Liver (tissue), 9 donors: ENCODE data around the gene ANKRD11. TPM values are rescaled to one million over a fixed set of nuclear protein-coding genes. Genes with fewer than 3 reads are reported as not detected.
"Not testable (repeated sequence)": the region's sequence is repeated elsewhere in the genome, so short reads cannot be mapped to it uniquely, and the experiment has no call there.

ENCODE experiments used
- DNase-seq: peaks from one replicate; pipeline ENCODE4 v3.0.0-alpha.2; 2017; ENCODE audit warnings: low spot score
- H3K27ac ChIP-seq, 2 donors: one replicate each; pipeline ENCODE4 v1.7.0; 2013; ENCODE audit warnings: inconsistent platforms in 2 of 2, low read length in 2 of 2, control low read depth in 1 of 2, low read depth in 1 of 2, mild to moderate bottlenecking in 1 of 2
- H3K27me3 ChIP-seq, 4 donors: one replicate each; pipeline versions ENCODE4 v1.6.1 to v1.7.0; 2013; ENCODE audit warnings: low read length in 3 of 4, inconsistent platforms in 1 of 4, mild to moderate bottlenecking in 1 of 4, moderate library complexity in 1 of 4; ENCODE audit not compliant: control insufficient read depth in 4 of 4, insufficient read depth in 4 of 4
- H3K36me3 ChIP-seq, 4 donors: one replicate each; pipeline versions ENCODE4 v1.6.1 to v1.7.0; 2013; ENCODE audit warnings: low read length in 3 of 4, mild to moderate bottlenecking in 3 of 4, low read depth in 1 of 4, moderate library complexity in 1 of 4; ENCODE audit not compliant: control insufficient read depth in 4 of 4, insufficient read depth in 3 of 4
- H3K4me1 ChIP-seq, 4 donors: one replicate each; pipeline versions ENCODE4 v1.6.1 to v1.7.0; 2013; ENCODE audit warnings: low read length in 3 of 4, mild to moderate bottlenecking in 3 of 4, moderate library complexity in 1 of 4; ENCODE audit not compliant: control insufficient read depth in 4 of 4, insufficient read depth in 4 of 4
- H3K4me3 ChIP-seq, 3 donors: one replicate each; pipeline versions ENCODE4 v1.6.1 to v1.7.0; 2013; ENCODE audit warnings: low read length in 3 of 3, control low read depth in 1 of 3, low read depth in 1 of 3, mild to moderate bottlenecking in 1 of 3
- H3K9ac ChIP-seq, 2 donors: one replicate each; pipeline ENCODE4 v1.7.0; 2013; ENCODE audit warnings: low read length in 2 of 2, mild to moderate bottlenecking in 2 of 2, moderate library complexity in 2 of 2, control low read depth in 1 of 2, low read depth in 1 of 2
- H3K9me3 ChIP-seq, 4 donors: one replicate each; pipeline versions ENCODE4 v1.6.1 to v1.7.0; 2013; ENCODE audit warnings: low read length in 3 of 4; ENCODE audit not compliant: control insufficient read depth in 4 of 4
- ATF3 ChIP-seq: IDR thresholded peaks from 2 replicates; pipeline ENCODE4 v1.6.1; 2016; ENCODE audit warnings: antibody characterized with exemption
- EGR1 ChIP-seq, 2 donors: IDR thresholded peaks; 2 replicates each; pipeline ENCODE4 v1.6.1; 2016 to 2018; ENCODE audit warnings: antibody characterized with exemption in 2 of 2, low read depth in 2 of 2
- FOXA1 ChIP-seq: IDR thresholded peaks from 2 replicates; pipeline ENCODE4 v1.6.1; 2016; ENCODE audit warnings: antibody characterized with exemption
- GABPA ChIP-seq, 2 donors: IDR thresholded peaks in 1 of 2; conservative IDR thresholded peaks in 1 of 2; 2 replicates each; pipeline ENCODE4 v1.6.1; 2016; ENCODE audit warnings: antibody characterized with exemption in 2 of 2, mild to moderate bottlenecking in 1 of 2, moderate library complexity in 1 of 2
- SP1 ChIP-seq: IDR thresholded peaks from 2 replicates; pipeline ENCODE4 v1.6.1; 2018; ENCODE audit warnings: antibody characterized with exemption, mild to moderate bottlenecking
- TAF1 ChIP-seq: conservative IDR thresholded peaks from 2 replicates; pipeline ENCODE4 v1.6.1; 2016; ENCODE audit warnings: antibody characterized with exemption, mild to moderate bottlenecking
- YY1 ChIP-seq: IDR thresholded peaks from 2 replicates; pipeline ENCODE4 v1.6.1; 2016; ENCODE audit warnings: antibody characterized with exemption, mild to moderate bottlenecking
- WGBS: extraction: QIAGEN DNeasy Blood & Tissue Kit; methylation state at CpG from one replicate; pipeline ENCODE4 v1.1.7; 2013; 5-methylcytosine and 5-hydroxymethylcytosine counted together
- polyA plus RNA-seq, 2 donors: library from polyadenylated mRNA; stranded (reverse) in 1 of 2; unstranded in 1 of 2; fragments of 200-250 nt in 1 of 2; fragments of >200 nt in 1 of 2; fragmentation: Nextera tagmentation in 1 of 2; extraction: Ambion mirVana in 1 of 2; gene quantifications; one replicate each; pipeline versions ENCODE4 v1.2.1 to v1.2.3, GENCODE V29; 2013 to 2015
- total RNA-seq, 2 donors: library from RNA; depleted of rRNA; stranded (reverse); fragments of >200 nt; gene quantifications; one replicate each; pipeline ENCODE4 v1.2.3, GENCODE V29; 2014
- donor health status: healthy.
- donor health status: healthy.
- donor health status: healthy.
- donor health status: healthy.
- donor health status: healthy.

Gene ANKRD11
- total and polyA plus RNA-seq, 4 donors, result 16.3 to 55.1 (median 28.0) TPM

- no peaks in the 10 kb centered on the region for H3K9me3 ChIP-seq
- no peak for DNase-seq
- H3K4me1 ChIP-seq, result peaks cover 0 to 9% (median 5%) of the 10 kb centered on the region in 4 donors
- H3K27ac ChIP-seq, result no peak overlapping the region
- H3K9ac ChIP-seq, result no peak overlapping the region
- 83% methylated on average over 21 of the region's 21 CpGs for WGBS
- H3K4me3 ChIP-seq, result no peak overlapping the region
- H3K36me3 ChIP-seq, result peaks cover 6 to 26% (median 19%) of the 10 kb centered on the region in 4 donors
- H3K27me3 ChIP-seq, result no peaks in the 10 kb centered on the region
- TF ChIP-seq GABPA (IDR thresholded peaks at IDR 0.05 in 1 of 2, conservative IDR thresholded peaks at IDR 0.05 in 1 of 2) (no peak), FOXA1 (no peak)
These were observed 189.9 kb downstream of the ANKRD11 start for GRCh38 chr16:89300311-89300975.

DNA sequence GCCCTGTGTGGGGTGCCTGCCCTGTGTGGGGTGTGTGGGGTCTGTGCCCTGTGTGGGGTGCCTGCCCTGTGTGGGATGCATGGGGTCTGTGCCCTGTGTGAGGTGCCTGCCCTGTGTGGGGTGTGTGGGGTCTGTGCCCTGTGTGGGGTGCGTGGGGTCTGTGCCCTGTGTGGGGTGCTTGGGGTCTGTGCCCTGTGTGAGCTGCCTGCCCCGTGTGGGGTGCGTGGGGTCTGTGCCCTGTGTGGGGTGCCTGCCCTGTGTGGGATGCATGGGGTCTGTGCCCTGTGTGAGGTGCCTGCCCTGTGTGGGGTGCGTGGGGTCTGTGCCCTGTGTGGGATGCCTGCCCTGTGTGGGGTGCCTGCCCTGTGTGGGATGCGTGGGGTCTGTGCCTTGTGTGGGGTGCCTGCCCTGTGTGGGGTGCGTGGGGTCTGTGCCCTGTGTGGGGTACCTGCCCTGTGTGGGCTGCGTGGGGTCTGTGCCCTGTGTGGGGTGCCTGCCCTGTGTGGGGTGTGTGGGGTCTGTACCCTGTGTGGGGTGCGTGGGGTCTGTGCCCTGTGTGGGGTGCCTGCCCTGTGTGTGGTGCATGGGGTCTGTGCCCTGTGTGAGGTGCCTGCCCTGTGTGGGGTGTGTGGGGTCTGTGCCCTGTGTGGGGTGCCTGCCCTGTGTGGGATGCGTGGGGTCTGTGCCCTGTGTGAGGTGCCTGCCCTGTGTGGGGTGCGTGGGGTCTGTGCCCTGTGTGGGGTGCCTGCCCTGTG is 190.8 kb downstream of the ANKRD11 start:
- DNase-seq, H3K4me3 ChIP-seq, H3K27ac ChIP-seq, H3K27me3 ChIP-seq, H3K4me1 ChIP-seq, H3K9ac ChIP-seq, H3K9me3 ChIP-seq: not testable (repeated sequence)
- WGBS, result 96% methylated on average over 10 of the region's 10 CpGs
- H3K36me3 ChIP-seq, result peaks cover 6 to 20% (median 17%) of the 10 kb centered on the region in 4 donors

DNA sequence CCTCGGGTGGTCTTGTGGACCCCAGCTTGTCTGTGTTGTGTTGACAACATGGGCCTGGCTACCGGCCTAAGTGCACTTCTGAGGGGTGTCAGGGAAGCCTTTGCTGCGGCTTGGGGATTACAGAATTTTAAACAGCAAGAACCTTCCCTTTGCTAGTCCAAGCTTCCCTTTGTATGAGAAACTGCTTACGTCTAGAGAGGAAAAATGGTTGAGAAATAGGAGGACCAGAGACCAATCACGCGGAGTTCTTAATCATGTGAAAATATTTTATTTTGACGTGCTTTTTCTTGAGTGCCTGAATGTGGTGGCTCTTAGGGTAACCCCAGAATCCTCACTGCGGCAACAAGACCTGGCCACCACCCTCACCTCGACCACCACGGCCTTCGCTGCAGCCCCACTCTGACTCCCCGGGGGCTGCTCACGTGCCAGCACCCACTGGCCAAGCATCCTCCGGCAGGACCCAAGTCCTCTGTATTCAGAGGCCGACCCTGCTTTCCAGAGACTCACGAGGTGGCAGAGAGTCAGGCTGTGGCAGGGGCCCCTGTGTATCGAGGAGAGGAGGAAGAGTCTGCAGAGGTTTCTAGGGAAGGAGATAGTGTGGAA is 191.6 kb downstream of the ANKRD11 start:
- TF ChIP-seq TAF1 (no peak), YY1 (no peak)
- H3K27ac ChIP-seq, result no peak overlapping the region
- WGBS, result 92% methylated on average over 17 of the region's 17 CpGs
- no peaks in the 10 kb centered on the region for H3K27me3 ChIP-seq
- H3K4me3 ChIP-seq, result no peak overlapping the region
- no peak for DNase-seq
- H3K9me3 ChIP-seq, result no peaks in the 10 kb centered on the region
- peaks cover 0 to 9% (median 5%) of the 10 kb centered on the region in 4 donors for H3K4me1 ChIP-seq
- H3K36me3 ChIP-seq, result peaks cover 6 to 18% (median 14%) of the 10 kb centered on the region in 4 donors
- no peak overlapping the region for H3K9ac ChIP-seq

GRCh38 chr16:89297910-89298545 is 192.3 kb downstream of the ANKRD11 start:
- Histone ChIP-seq H3K27ac (no peak overlapping the region), H3K4me1 (peaks cover 0 to 9% (median 5%) of the 10 kb centered on the region in 4 donors)

More at GRCh38 chr16:89297910-89298545, 192.3 kb downstream of the ANKRD11 start:
- H3K9ac ChIP-seq, result no peak overlapping the region
- 74% methylated on average over 17 of the region's 17 CpGs for WGBS
- no peak for DNase-seq
- H3K36me3 ChIP-seq, result peaks cover 3 to 15% (median 8%) of the 10 kb centered on the region in 4 donors
- H3K27me3 ChIP-seq, result no peaks in the 10 kb centered on the region
- no peak for TF ChIP-seq EGR1 (IDR thresholded peaks at IDR 0.05; ENCODE audit: low read depth in 2 of 2)
- TF ChIP-seq SP1, result no peak
- TF ChIP-seq ATF3, result no peak
- H3K9me3 ChIP-seq, result no peaks in the 10 kb centered on the region
- H3K4me3 ChIP-seq, result no peak overlapping the region
